Upper lobe of left lung (tissue), 6 donors: ENCODE measurements around the gene STARD4. TPM values are rescaled to one million over a fixed set of nuclear protein-coding genes. Genes with fewer than 3 reads are reported as not detected.

Source experiments
- ATAC-seq, 2 donors: fragments of 200-7000 bp; cut with Tn5 transposase; one replicate each; pipeline ENCODE4 v1.9.1; 2022; ENCODE audit warnings: mild to moderate bottlenecking in 2 of 2, moderate library complexity in 2 of 2; ENCODE audit not compliant: low FRiP score in 2 of 2
- DNase-seq, 2 donors: peaks; one replicate each; pipeline ENCODE4 v3.0.0-alpha.2; 2019 to 2020
- H3K27ac ChIP-seq, 4 donors: fragments of 200-600 bp; sonication (generic); one replicate each; pipeline ENCODE4 v1.5.1; 2016 to 2019
- H3K27me3 ChIP-seq, 4 donors: fragments of 200-600 bp; sonication (generic); one replicate each; pipeline ENCODE4 v1.5.1; 2017 to 2019
- H3K36me3 ChIP-seq, 4 donors: fragments of 200-600 bp; sonication (generic); one replicate each; pipeline ENCODE4 v1.5.1; 2016 to 2019
- H3K4me1 ChIP-seq, 4 donors: fragments of 200-600 bp; sonication (generic); one replicate each; pipeline ENCODE4 v1.5.1; 2018 to 2019
- H3K4me3 ChIP-seq, 4 donors: fragments of 200-600 bp; sonication (generic); one replicate each; pipeline ENCODE4 v1.5.1; 2017 to 2019; ENCODE audit warnings: mild to moderate bottlenecking in 2 of 4, moderate library complexity in 1 of 4
- H3K9me3 ChIP-seq, 4 donors: fragments of 200-600 bp; sonication (generic); one replicate each; pipeline ENCODE4 v1.5.1; 2018 to 2019
- EP300 ChIP-seq, 4 donors: sonication (generic); formaldehyde crosslinking; IDR thresholded peaks; one replicate each; pipeline ENCODE4 v1.5.1; 2017; ENCODE audit warnings: antibody characterized with exemption in 4 of 4, control low read depth in 2 of 4
- POLR2A ChIP-seq, 4 donors: fragments of 450-650 bp; IDR thresholded peaks; one replicate each; pipeline ENCODE4 v1.5.1; 2016 to 2017; ENCODE audit warnings: antibody characterized with exemption in 4 of 4, mild to moderate bottlenecking in 2 of 4
- POLR2AphosphoS5 ChIP-seq, 2 donors: sonication (generic); formaldehyde crosslinking; IDR thresholded peaks; one replicate each; pipeline ENCODE4 v1.5.1; 2017; ENCODE audit warnings: antibody characterized with exemption in 2 of 2
- WGBS, 2 donors: methylation state at CpG; one replicate each; pipeline ENCODE4 v1.1.5; 2017 to 2018; 5-methylcytosine and 5-hydroxymethylcytosine counted together
- total RNA-seq, 6 donors: library from RNA; depleted of rRNA in 4 of 6; stranded (reverse); fragments of >200 nt in 4 of 6; gene quantifications; one replicate each; pipeline versions ENCODE4 v1.1.0 to v1.2.1, GENCODE V29; 2016 to 2021
- TF ChIP-seq, protein P1 (sequence below), 6 experiments: fragments of 450-650 bp in 4 of 6; fragments of 200-600 bp in 2 of 6; sonication (generic) in 2 of 6; IDR thresholded peaks; one replicate each; pipeline ENCODE4 v1.5.1; 2016 to 2019; ENCODE audit warnings: antibody characterized with exemption in 6 of 6
- donor health status: DM: no; HTN: no; CAD: no; lungs with moderate emphysema.
- donor health status: DM: no; HTN: yes; CAD: no; lungs with severe emphysema.

STARD4 gene
- total RNA-seq, 6 donors from 2014 or later, result 23.0 to 71.5 (median 41.8) TPM

DNA sequence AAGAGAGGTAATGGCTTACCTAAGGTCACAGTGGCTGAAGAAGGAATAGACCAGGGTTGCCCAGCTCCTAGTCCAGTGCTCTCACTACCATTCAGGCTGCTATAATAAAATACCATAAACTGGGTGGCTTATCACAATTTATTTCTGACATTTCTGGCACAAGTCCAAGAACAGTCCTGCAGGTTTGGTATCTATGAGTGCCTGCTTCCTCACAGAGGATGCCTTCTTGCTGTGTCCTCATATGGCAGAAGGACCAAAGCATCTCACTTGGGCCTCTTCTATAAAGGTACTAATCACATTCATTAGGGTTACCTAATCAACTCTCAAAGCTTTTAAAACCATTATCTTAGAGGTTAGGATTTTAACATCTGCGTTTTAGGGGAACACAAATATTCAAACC is 17.2 kb downstream of the STARD4 start:
- Histone ChIP-seq H3K4me1 (no peaks in the 10 kb centered on the region), H3K36me3 (peaks cover 4 to 36% (median 9%) of the 10 kb centered on the region in 4 donors), H3K27me3 (no peaks in the 10 kb centered on the region), H3K27ac (no peak overlapping the region), H3K4me3 (no peak overlapping the region), H3K9me3 (no peaks in the 10 kb centered on the region)
- DNase-seq (no peak), ATAC-seq (no peak)
- WGBS, 2 donors, result 97 to 100% methylated on average over 1 of the region's 1 CpG
- TF ChIP-seq, protein P1, sequence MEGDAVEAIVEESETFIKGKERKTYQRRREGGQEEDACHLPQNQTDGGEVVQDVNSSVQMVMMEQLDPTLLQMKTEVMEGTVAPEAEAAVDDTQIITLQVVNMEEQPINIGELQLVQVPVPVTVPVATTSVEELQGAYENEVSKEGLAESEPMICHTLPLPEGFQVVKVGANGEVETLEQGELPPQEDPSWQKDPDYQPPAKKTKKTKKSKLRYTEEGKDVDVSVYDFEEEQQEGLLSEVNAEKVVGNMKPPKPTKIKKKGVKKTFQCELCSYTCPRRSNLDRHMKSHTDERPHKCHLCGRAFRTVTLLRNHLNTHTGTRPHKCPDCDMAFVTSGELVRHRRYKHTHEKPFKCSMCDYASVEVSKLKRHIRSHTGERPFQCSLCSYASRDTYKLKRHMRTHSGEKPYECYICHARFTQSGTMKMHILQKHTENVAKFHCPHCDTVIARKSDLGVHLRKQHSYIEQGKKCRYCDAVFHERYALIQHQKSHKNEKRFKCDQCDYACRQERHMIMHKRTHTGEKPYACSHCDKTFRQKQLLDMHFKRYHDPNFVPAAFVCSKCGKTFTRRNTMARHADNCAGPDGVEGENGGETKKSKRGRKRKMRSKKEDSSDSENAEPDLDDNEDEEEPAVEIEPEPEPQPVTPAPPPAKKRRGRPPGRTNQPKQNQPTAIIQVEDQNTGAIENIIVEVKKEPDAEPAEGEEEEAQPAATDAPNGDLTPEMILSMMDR (IDR thresholded peaks at IDR 0.05), result no peak
- TF ChIP-seq EP300 (IDR thresholded peaks at IDR 0.05), result no peak
- TF ChIP-seq POLR2A (IDR thresholded peaks at IDR 0.05), result no peak
- TF ChIP-seq POLR2AphosphoS5 (IDR thresholded peaks at IDR 0.05), result no peak

DNA sequence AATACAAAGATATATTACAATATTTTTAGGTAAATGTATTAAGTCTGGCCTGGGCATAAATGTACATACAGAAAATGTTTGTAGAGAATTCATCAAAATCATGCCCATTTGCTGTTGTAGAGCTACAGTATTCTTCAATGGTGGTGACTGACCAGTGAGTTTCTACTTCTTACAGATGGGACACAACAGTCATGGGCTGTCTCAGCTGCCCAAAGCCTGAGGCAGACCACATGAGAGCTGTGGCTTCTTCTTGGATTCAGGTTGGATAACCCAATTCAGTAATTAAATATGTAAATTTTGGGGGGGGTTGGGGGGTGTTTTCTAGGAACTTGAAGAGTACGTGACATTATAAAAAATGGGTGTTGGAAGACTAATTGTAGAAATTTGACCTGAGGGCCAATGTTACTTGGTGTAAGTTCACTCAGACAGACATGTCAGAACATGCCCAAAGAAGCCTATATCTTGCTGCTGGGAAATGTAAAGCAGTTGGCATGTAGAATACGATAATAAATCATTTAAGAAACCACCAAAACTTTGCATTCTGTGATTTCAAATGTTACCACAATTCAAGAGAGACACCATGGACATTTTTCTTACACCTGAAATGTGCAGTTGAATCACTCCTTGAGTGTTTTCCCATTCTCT is 17.9 kb downstream of the STARD4 start:
- Histone ChIP-seq H3K4me3 (no peak overlapping the region), H3K27ac (no peak overlapping the region), H3K4me1 (no peaks in the 10 kb centered on the region), H3K27me3 (no peaks in the 10 kb centered on the region), H3K36me3 (peaks cover under 1 to 30% (median 3%) of the 10 kb centered on the region in 4 donors), H3K9me3 (no peaks in the 10 kb centered on the region)
- 94 to 100% methylated on average over 2 of the region's 2 CpGs for WGBS, 2 donors
- ATAC-seq (no peak), DNase-seq (no peak)
- no peak for TF ChIP-seq POLR2AphosphoS5 (IDR thresholded peaks at IDR 0.05)
- TF ChIP-seq, protein P1 (IDR thresholded peaks at IDR 0.05), result no peak

DNA sequence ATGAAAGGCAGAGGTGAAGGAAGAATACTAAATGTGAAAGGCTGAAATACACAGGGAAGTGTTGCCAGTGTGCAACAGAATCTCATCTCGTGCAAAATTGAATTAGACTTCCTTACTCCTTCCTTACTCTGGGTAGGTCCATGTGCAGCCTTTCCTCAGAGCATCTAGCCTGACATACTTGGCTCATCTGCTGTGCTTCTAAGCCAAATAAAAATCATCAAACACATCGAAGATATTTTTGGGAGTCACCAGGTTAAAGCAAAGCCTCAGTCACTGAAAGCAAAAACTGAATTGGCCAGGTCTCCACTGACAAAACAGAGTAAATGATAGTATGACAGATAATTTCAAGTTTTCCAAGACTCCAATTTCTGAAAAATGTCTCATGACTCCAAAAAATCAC is 19.3 kb downstream of the STARD4 start:
- no peaks in the 10 kb centered on the region for H3K27me3 ChIP-seq
- no peaks in the 10 kb centered on the region for H3K9me3 ChIP-seq
- DNase-seq (no peak), ATAC-seq (no peak)
- 79 to 91% methylated on average over 2 of the region's 2 CpGs for WGBS, 2 donors
- H3K36me3 ChIP-seq, result peaks cover 0 to 17% (median under 1%) of the 10 kb centered on the region in 4 donors
- H3K27ac ChIP-seq, result no peak overlapping the region
- H3K4me3 ChIP-seq, result no peak overlapping the region
- TF ChIP-seq EP300 (IDR thresholded peaks at IDR 0.05) (no peak), POLR2A (IDR thresholded peaks at IDR 0.05) (no peak), POLR2AphosphoS5 (IDR thresholded peaks at IDR 0.05) (no peak)
- TF ChIP-seq, protein P1 (IDR thresholded peaks at IDR 0.05), result no peak
- H3K4me1 ChIP-seq, result no peaks in the 10 kb centered on the region

DNA sequence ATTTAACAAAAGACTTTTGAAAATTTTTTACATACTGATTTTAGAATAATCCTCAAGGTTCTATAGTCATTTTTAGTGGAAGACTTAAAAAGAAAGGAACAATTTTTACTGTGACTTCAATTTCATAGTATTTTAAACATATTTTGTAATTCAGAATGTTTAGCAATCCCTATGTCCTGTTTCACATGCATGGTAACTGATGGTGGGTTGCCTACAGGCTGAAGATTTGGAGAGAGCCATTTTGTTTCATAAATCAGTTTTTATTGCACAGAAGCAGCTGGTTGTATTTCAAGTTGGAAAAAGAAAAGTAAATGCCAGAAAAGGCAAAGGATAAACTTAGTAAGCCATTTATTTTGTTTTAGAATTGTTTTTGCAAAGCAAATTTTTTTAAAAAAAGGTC is 24.0 kb downstream of the STARD4 start:
- DNase-seq (no peak), ATAC-seq (no peak)
- H3K27me3 ChIP-seq, result no peaks in the 10 kb centered on the region
- no peak overlapping the region for H3K27ac ChIP-seq
- H3K4me3 ChIP-seq, result no peak overlapping the region
- H3K9me3 ChIP-seq, result no peaks in the 10 kb centered on the region
- no peaks in the 10 kb centered on the region for H3K36me3 ChIP-seq
- no peak for TF ChIP-seq POLR2AphosphoS5 (IDR thresholded peaks at IDR 0.05)
- TF ChIP-seq EP300 (IDR thresholded peaks at IDR 0.05), result no peak
- TF ChIP-seq POLR2A (IDR thresholded peaks at IDR 0.05), result no peak
- TF ChIP-seq, protein P1 (IDR thresholded peaks at IDR 0.05), result no peak
- H3K4me1 ChIP-seq, result no peaks in the 10 kb centered on the region

DNA sequence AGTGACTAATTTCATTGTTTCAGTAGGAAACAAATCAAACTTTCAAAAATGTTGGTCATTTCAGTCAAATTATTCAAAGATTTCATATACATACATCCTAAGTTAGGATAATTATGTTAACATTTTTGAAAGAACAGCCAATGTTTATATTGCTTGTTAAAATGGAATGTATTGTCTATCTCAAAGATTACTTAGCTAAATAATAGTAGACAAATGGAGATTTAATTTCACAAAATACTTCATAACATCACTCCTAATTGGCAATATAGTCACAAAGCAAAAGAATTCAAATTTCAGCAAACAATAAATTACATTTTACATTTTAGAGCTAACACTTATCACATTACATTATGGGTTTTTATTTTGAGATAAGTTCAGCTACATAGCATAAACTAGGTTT is 25.4 kb downstream of the STARD4 start:
- TF ChIP-seq POLR2A (IDR thresholded peaks at IDR 0.05) (no peak), EP300 (IDR thresholded peaks at IDR 0.05) (no peak), POLR2AphosphoS5 (IDR thresholded peaks at IDR 0.05) (no peak)
- TF ChIP-seq, protein P1 (IDR thresholded peaks at IDR 0.05), result no peak
- no peaks in the 10 kb centered on the region for H3K27me3 ChIP-seq
- H3K4me1 ChIP-seq, result no peaks in the 10 kb centered on the region
- no peak for DNase-seq
- no peak for ATAC-seq
- no peaks in the 10 kb centered on the region for H3K9me3 ChIP-seq
- H3K36me3 ChIP-seq, result no peaks in the 10 kb centered on the region
- no peak overlapping the region for H3K27ac ChIP-seq
- H3K4me3 ChIP-seq, result no peak overlapping the region
